GM06990 (cell line): ENCODE measurements around the gene CCDC51.

ENCODE experiments used
- DNase-seq: peaks from one replicate; pipeline ENCODE4 v3.0.0-alpha.2; 2011; ENCODE audit not compliant: insufficient read length; ENCODE audit errors: extremely low read depth
- H3K27me3 ChIP-seq: replicated peaks from 2 replicates; pipeline ENCODE4 v1.6.0; 2011; ENCODE audit warnings: low read length; ENCODE audit not compliant: control insufficient read depth, insufficient read depth
- H3K36me3 ChIP-seq: 2 replicates; pipeline ENCODE4 v1.5.1; 2011; ENCODE audit warnings: low read length; ENCODE audit not compliant: control insufficient read depth, insufficient read depth
- H3K4me3 ChIP-seq: replicated peaks from 2 replicates; pipeline ENCODE4 v1.5.1; 2011; ENCODE audit warnings: low read depth, mild to moderate bottlenecking, control low read depth, low read length
- CTCF ChIP-seq: IDR thresholded peaks from 2 replicates; pipeline ENCODE4 v1.5.1; 2011; ENCODE audit warnings: low read length, control low read depth, mild to moderate bottlenecking, inconsistent platforms; ENCODE audit not compliant: insufficient read depth, poor library complexity, severe bottlenecking

The CCDC51 gene

DNA sequence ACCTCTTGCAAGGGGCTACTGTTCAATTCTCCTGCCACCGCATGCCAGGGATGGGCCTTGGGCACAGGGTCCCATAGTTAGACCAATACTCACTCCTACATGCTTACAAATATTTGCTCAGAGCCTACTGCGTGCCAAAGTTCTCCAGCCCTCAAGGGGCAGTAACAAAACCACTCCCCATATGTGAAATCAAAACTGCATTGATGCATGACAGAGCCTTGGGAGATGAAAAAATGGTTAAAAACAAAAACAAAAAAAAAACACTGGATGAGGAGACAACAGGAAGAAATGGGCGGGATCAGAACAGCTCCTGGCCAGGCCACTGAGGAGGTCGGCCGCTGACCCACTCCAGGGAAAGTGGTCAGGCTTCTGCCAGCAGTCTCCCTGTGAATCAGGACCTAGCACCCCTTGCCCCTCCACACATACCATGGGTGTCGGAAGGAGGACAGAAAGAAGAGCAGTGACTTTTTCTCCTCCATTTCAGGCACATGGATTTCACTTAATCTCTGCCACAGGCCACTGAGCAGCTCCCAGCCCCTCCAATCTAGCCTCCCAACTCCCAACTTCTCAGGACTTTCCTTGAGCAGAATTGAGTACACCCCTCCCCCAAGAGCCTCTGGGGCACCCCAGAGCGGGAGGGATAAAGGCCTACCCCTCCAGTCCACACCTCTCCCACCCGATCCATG is 12.8 kb downstream of the CCDC51 start:
- TF ChIP-seq CTCF: no peak
- Histone ChIP-seq H3K27me3 (no peaks in the 10 kb centered on the region), H3K4me3 (no peak overlapping the region), H3K36me3 (no peaks in the 10 kb centered on the region)
- DNase-seq: no peak

DNA sequence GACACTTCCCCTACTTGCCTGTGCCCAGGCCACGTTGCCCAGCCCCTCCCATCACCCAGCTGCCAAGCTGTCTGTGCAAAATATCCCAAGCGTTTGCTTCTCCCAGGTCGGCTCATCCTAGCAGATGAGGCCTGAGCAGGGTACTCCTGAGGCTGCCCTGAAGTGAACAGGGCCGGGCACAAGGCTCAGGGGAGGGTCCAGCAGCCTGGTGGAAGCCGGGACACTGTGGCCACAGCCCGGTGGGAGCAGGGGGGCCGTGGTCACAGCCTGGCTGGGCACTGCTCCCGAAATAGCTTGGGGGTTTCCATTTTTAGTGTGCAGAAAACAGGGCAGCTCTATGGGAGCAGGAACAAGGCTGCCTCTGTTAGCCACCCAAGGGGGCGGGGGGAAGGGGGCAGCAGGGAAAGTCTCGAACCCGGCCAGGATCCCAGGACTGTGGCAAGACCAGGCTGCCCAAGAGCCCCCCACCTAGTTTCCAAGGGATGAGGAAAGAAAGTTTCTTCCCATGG is 13.5 kb downstream of the CCDC51 start:
- DNase-seq: no peak
- Histone ChIP-seq H3K36me3 (no peaks in the 10 kb centered on the region), H3K27me3 (no peaks in the 10 kb centered on the region), H3K4me3 (no peak overlapping the region)
- no peak for TF ChIP-seq CTCF

DNA sequence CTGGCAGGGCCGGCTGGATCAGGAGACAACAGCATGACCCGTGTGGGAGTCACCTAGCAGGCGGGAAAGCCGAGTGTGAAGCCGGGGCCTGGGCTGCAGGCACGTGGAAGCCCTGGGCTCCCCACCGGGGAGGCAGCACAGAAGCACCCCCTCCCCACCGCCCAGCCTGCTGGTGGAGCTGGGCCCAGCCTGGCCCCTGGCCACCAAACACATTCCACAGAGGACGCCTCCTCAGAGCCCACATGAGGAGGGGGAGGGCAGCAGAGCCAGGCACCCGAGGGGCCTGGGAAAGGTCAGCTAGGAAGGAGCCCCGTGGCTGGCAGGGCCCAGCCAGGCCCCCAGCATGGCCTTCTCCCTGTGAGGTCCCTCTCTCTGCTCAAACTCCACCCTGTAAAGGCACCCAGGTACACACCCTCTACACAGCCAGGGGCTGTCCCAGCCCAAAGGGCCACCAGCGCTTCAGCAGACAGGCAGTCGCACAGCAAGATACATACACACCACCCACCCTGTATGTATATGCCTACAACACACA is 14.6 kb downstream of the CCDC51 start:
- no peak for TF ChIP-seq CTCF
- H3K4me3 ChIP-seq: no peak overlapping the region
- DNase-seq: no peak
- H3K27me3 ChIP-seq: no peaks in the 10 kb centered on the region
- H3K36me3 ChIP-seq: no peaks in the 10 kb centered on the region

DNA sequence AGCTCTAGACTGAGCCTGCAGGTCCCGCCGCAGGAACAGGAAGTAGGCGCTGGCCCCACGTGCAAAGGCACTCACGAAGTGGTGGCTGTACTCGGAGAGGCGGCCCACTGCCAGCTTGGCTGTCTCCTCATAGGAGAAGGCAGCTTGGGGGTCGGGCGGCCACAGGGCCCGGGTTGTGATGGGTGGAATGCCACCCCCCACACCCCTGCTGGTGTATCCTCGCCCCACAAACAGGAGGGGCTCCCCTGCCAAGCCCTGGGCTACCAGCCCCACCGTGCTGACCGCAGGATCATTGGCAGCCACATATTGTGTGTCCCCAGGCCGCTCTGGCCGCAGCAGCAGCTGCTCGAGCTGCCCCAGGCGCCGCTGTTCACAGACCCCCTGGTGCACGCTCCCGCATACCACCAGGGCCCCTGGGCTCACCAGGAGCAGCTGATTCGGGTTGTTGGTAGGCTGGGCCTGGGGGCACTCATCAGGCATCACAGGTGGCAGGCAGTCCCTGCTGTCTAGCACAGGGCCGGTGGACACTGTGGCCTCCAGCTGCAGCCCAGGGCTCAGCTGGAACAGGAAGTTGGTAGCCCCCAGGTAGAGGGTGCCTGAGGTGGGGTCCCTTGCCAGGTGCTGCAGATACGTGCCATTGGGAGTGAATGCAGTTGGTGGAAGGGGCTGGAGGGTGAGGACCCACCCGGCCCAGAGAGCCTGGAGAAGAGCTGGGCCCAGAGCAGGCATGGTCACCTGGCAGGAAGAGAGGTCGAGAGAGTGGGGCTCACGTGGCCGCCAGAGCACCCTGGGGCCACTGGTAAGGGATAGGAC is 15.8 kb downstream of the CCDC51 start:
- Histone ChIP-seq H3K36me3 (no peaks in the 10 kb centered on the region), H3K4me3 (no peak overlapping the region), H3K27me3 (no peaks in the 10 kb centered on the region)
- DNase-seq: no peak
- no peak for TF ChIP-seq CTCF

GRCh38 chr3:48423241-48423882 is 16.6 kb downstream of the CCDC51 start:
- no peaks in the 10 kb centered on the region for H3K27me3 ChIP-seq
- no peak for DNase-seq
- H3K4me3 ChIP-seq: no peak overlapping the region
- TF ChIP-seq CTCF: no peak
- no peaks in the 10 kb centered on the region for H3K36me3 ChIP-seq
